MM.1S (cell line): Measurements from ENCODE around the gene MYH11.

Experiments
- EZH2 ChIP-seq: fragments of 300-600 bp; sonication (generic); optimal IDR thresholded peaks from 2 replicates; pipeline ENCODE3; 2017; ENCODE audit warnings: low read depth, mild to moderate bottlenecking, antibody characterized with exemption, low read length, mixed read lengths
- TF ChIP-seq, protein P1 (sequence below): fragments of 300-600 bp; sonication (generic); IDR thresholded peaks from 2 replicates; pipeline ENCODE4 v1.5.1; 2016; ENCODE audit warnings: antibody characterized with exemption, low read length, mixed read lengths

DNA sequence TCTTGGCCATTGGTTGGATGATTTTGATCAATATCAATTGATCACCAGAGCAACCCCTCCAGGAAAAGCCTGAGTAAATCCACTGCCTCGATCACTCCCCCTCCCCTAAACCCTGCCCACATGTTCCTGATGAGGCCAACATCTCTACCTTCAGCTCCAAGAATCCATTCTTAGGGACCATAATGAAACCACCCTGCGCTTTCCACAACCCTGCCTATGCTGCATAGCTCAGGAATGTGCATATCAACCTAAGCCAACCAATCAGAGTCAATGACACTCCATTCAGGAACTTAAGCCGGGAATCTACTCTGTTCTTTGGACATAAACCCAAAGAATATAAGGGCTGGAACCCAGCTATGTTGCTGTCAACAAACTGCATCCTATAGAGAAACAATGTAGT is 86.3 kb downstream of the MYH11 start:
- TF ChIP-seq, protein P1, sequence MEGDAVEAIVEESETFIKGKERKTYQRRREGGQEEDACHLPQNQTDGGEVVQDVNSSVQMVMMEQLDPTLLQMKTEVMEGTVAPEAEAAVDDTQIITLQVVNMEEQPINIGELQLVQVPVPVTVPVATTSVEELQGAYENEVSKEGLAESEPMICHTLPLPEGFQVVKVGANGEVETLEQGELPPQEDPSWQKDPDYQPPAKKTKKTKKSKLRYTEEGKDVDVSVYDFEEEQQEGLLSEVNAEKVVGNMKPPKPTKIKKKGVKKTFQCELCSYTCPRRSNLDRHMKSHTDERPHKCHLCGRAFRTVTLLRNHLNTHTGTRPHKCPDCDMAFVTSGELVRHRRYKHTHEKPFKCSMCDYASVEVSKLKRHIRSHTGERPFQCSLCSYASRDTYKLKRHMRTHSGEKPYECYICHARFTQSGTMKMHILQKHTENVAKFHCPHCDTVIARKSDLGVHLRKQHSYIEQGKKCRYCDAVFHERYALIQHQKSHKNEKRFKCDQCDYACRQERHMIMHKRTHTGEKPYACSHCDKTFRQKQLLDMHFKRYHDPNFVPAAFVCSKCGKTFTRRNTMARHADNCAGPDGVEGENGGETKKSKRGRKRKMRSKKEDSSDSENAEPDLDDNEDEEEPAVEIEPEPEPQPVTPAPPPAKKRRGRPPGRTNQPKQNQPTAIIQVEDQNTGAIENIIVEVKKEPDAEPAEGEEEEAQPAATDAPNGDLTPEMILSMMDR, result no peak
- no peak for TF ChIP-seq EZH2
